Measurements from ENCODE around the gene NBPF3.

NBPF3 gene

DNA sequence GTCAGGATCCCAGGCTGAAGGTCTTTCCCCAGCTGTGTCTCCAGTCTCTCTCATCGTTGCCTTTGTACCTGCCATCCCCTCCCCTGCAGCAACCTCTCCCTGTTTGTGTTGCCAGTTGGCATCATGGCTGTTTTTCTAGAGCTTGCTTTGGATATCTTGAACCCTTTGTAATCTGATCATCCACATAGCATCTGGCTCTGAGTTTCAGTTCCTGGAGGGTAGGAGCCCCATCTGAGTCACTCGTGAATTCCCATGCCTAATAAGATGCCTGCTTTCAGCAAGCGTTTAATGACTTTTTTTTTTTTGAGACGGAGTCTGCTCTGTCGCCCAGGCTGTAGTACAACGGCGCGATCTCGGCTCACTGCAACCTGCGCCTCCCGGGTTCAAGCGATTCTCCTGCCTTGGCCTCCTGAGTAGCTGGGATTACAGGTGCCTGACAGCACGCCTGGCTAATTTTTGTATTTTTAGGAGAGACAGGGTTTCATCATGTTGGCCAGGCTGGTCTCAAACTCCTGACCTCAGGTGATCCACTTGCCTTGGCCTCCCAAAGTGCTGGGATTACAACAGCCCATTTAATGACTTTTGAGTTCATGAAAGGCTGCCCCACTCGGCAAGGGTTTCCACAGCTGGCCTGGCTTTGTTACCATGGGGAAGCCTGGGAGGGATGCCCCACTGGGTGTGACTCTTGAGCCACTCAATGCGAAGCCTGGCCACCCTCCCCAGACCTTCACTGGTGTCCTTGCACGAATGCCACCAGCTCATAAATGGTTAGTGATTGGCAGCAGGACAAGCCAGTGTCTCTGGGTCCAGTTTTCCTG, 81.2 kb downstream of the NBPF3 start:
- DNase-seq, result peak; percentile 51

- no peak for DNase-seq
Measured at GRCh38 chr1:21521717-21522060, 81.8 kb downstream of the NBPF3 start.

DNA sequence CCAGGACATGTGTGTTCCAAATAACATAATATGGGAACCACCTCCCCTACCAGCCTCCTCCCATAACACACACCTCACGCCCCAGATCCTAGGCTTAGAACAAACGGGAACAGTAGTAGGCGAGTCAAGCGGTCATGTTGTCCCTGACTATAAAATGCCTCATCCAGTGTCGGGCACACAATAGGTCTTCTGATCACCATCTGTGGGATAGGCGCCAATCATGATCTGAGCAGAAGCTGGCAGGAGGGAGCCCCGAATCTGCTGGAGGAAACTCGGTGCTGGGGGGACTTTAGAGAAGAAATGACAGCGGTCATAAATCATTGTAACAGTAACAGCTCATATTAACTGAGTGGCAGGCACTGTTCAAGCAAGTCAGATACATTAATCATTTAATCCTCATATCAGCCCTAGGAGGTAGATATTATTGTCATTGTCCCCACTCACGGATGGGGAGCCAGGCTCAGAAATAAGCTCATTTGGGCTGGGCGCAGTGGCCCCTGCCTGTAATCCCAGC, 82.6 kb downstream of the NBPF3 start:
- no peak for DNase-seq

DNA sequence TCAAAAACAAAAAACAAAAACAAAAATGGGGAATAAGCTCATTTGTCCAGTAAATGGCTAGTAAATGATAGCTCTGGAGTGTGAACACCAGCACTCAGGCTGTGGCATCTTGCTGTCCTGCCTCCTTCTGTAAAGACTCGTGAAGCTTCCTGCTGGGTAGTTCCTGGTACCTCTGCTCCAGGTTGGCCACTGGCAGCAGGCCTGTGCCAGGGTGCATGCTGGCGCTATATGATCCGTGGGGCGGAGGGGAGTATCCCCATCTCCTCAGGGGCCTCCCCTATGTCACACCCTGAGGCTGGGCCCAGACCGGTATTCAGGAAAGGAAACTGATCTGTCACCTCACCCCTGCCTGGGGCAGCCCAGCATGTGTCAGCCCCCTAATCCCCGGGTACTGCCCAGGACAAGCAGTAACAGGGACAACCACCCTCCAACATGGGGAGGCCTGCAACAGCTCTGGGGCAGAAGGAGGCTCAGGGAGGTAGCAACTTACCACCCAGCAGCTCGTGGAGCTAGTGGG, 83.4 kb downstream of the NBPF3 start:
- DNase-seq, result no peak

- no peak for DNase-seq
Measured at GRCh38 chr1:21524220-21524619, 84.3 kb downstream of the NBPF3 start.

DNA sequence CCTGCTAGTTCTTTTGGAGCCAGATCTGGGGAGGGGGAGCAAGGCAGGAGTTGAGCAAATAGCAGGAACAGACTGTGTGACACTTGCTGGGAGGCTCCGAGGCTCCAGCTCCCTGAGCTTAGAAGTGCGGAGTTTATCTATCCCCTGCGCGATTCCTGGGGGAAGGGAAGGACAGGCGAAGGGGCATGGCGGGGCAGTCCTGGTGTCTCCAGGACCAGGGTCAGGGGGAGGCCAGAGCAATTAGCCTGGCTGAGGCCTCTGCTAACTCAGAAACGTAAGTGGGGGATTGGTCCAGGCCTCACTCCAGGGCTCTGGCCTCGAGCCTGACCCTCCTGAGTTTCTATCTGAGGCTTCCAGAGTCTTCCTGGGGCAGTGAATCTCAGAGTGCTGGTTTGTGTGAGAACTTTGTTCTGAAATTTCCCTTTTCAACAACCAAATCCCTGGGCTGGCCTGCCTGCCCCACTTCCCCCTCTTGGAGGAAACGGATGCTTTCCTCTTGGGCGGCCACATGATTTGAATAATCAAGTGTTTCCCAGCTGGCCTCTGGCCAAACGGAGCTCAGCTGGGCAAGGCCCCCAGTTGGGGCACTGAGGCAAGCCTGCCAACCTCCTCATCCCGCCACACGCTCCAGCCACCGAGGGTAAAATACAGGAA, 84.9 kb downstream of the NBPF3 start:
- no peak for DNase-seq

DNA sequence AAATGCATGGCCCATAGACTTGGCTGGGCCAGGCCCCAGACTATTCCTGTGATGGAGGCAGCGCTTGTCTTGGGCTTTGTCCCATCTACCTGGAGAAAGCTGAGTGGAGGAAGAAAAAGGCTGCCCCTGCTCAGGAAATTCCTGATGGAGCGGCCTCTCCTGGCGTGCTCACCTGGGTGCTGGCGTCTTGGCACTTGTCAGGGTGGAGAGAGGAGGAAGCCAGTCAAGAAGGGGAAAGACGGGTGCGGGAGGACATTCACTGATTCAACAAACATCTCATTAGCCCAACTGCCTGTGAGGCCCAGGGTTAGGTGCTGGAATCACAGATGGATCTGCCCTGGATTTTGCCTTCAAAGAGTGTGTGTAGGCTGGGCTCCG, 85.4 kb downstream of the NBPF3 start:
- no peak for DNase-seq

- DNase-seq, result no peak
Measured at GRCh38 chr1:21526441-21526840, 86.5 kb downstream of the NBPF3 start.

- peak; percentile 17 for DNase-seq
Measured at GRCh38 chr1:21530368-21531016, 90.6 kb downstream of the NBPF3 start.

DNA sequence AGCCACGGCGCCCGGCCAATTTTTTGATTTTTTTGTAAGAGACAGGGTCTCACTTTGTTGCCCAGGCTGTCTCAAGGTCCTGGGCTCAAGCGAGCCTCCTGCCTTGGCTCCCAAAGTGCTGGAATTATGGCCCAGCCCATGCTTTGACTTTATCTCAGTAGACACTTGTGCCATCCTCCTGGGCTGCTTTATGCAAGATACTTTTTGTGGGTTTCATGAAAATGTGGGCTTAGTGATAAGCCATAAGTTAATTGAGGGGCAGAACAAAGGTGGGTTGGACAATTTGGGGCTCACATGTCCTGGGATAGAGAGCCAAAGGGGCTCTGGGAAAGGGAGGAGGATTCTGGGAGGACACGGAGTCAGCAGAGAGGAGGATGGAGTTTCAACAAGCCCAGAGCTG, 91.3 kb downstream of the NBPF3 start:
- DNase-seq, result no peak

DNA sequence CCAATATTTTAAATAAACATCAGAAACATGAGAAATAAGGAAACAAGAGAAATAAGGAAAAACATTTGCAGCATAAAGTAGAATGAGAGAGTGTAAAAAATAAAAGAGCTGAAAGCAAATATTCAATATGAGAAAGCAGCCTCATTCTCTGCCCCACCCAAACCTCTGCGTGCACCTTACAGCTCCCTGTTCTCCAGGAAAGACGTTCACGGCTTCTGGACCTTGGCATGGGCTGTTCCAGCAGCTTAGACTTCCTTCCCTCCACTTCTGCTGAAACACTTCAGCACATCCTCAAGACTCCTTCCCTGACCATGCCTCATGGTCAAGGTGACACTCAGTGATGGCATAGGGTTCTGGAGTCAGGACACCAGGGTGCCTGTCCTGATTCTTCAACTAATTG, 92.6 kb downstream of the NBPF3 start:
- no peak for DNase-seq

- no peak for DNase-seq
Measured at GRCh38 chr1:21532992-21533534, 93.1 kb downstream of the NBPF3 start.

DNA sequence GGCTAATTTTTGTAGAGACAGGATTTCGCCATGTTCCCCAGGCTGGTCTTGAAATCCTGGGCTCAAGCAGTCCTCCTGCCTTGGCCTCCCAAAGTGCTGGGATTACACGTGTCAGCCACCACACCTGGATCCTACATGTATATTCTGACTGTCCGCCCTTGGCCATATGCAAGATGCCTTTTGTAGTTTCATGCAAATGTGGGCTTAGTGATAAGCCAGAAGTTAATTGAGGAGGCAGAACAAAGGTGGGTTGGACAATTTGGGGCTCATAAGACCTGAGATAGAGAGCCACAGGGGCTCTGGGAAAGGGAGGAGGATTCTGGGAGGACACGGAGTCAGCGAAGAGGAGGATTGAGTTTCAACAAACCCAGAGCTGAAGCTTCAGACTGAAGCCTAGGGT, 94.2 kb downstream of the NBPF3 start:
- no peak for DNase-seq
